ENCODE data around the gene NRCAM.

Gene NRCAM

GRCh38 chr7:108286290-108286904, 169.8 kb downstream of the NRCAM start:
- no peak for TF ChIP-seq ZFX (IDR thresholded peaks at IDR 0.05)
- no peak for TF ChIP-seq CTCF (conservative IDR thresholded peaks at IDR 0.05)
- no peak overlapping the region for H3K27ac ChIP-seq

GRCh38 chr7:108285778-108286177, 170.5 kb downstream of the NRCAM start:
- no peak for TF ChIP-seq CTCF (conservative IDR thresholded peaks at IDR 0.05)
- TF ChIP-seq ZFX (IDR thresholded peaks at IDR 0.05) = no peak
- no peak overlapping the region for H3K27ac ChIP-seq

DNA sequence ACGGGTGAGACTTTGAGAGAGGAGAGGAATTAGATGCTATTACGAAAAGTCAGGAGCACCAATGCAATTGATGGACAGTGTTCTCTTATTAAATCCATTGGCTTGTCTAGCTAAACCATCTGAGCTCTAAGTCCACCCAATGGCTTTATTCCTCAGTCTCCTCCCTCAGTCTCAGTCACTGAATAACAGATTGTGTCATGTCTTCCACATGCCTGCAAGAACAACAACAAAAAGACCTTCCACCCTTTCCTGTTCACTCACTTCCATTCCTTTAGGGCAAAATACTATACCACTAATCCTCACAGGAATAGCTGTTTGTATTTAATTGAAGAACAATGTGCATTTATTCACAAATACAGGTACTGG, 171.2 kb downstream of the NRCAM start:
- H3K27ac ChIP-seq = no peak overlapping the region
- TF ChIP-seq CTCF (conservative IDR thresholded peaks at IDR 0.05) (no peak), ZFX (IDR thresholded peaks at IDR 0.05) (no peak)

- no peak overlapping the region for H3K27ac ChIP-seq
- no peak for TF ChIP-seq CTCF (conservative IDR thresholded peaks at IDR 0.05)
- TF ChIP-seq ZFX (IDR thresholded peaks at IDR 0.05) = no peak
Observed at GRCh38 chr7:108284349-108285002, 171.8 kb downstream of the NRCAM start.

DNA sequence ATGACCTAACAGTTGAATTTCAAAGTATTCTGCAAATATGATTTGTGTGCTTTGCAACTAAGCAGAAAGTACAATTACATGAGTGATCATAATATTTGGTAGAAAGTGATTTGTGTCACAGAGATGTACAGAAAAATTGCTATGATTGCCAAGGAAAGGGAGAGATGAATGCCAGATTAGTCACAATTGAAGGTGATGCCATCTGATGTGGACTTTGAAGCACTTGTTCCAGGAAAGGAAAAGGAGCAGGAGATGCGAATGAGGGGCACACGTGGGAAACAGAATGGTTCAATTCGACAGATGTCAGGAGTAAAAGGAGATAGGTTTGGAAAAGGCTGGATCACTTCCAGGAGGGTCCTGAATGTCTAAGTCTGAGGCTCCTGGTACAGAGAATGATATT, 173.0 kb downstream of the NRCAM start:
- H3K27ac ChIP-seq = no peak overlapping the region
- TF ChIP-seq CTCF (conservative IDR thresholded peaks at IDR 0.05) = no peak

- TF ChIP-seq ZFX (IDR thresholded peaks at IDR 0.05) (no peak), CTCF (conservative IDR thresholded peaks at IDR 0.05) (no peak)
- H3K27ac ChIP-seq = no peak overlapping the region
Observed at GRCh38 chr7:108282427-108282996, 173.7 kb downstream of the NRCAM start.

DNA sequence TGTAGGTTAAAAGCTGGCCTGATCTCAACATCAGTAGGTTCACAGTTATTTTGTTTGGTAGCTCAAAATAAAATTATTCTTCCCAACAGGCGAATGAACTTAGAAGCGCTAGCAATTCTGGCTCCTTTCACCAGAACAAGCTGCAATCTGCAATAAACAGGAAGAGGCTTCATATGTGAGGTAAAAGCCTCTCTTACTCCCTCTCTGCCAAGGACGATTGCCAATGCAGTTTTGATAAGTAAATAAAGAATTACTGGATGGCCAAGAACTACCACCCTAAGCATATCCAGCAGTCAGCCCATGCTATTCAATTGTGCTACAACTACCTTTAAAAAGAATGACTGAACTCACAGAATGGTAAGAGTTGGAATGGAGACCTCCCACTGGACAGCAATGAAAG, 176.1 kb downstream of the NRCAM start:
- no peak overlapping the region; the same call in 1 of the 2 replicates for H3K27ac ChIP-seq
- no peak for TF ChIP-seq ZFX (IDR thresholded peaks at IDR 0.05)
- TF ChIP-seq CTCF (conservative IDR thresholded peaks at IDR 0.05) = no peak

Measured in C4-2B (cell line).